ENCODE measurements around the gene GOLGA7B.

Gene GOLGA7B

GRCh38 chr10:97858001-97858439 is 8.4 kb downstream of the GOLGA7B start:
- DNase-seq = no peak

GRCh38 chr10:97861097-97861750 is 11.6 kb downstream of the GOLGA7B start:
- TF ChIP-seq CTCF (IDR thresholded peaks at IDR 0.05; ENCODE audit: low read depth, low read length) = no peak
- Histone ChIP-seq H3K36me3 (no peaks in the 10 kb centered on the region), H3K4me1 (no peaks in the 10 kb centered on the region), H3K27me3 (no peaks in the 10 kb centered on the region), H3K9me3 (no peaks in the 10 kb centered on the region), H3K4me3 (ENCODE audit: low read depth, low read length) (no peak overlapping the region)
- DNase-seq = peak; percentile 57

More at GRCh38 chr10:97858001-97858439, 8.4 kb downstream of the GOLGA7B start:
- Histone ChIP-seq H3K36me3 (no peaks in the 10 kb centered on the region), H3K4me1 (no peaks in the 10 kb centered on the region), H3K4me3 (ENCODE audit: low read depth, low read length) (no peak overlapping the region), H3K27me3 (no peaks in the 10 kb centered on the region), H3K9me3 (no peaks in the 10 kb centered on the region)
- no peak for TF ChIP-seq CTCF (IDR thresholded peaks at IDR 0.05; ENCODE audit: low read depth, low read length)

- Histone ChIP-seq H3K4me1 (no peaks in the 10 kb centered on the region), H3K9me3 (no peaks in the 10 kb centered on the region), H3K27me3 (no peaks in the 10 kb centered on the region), H3K36me3 (no peaks in the 10 kb centered on the region), H3K4me3 (ENCODE audit: low read depth, low read length) (no peak overlapping the region)
- DNase-seq = no peak
- no peak for TF ChIP-seq CTCF (IDR thresholded peaks at IDR 0.05; ENCODE audit: low read depth, low read length)
Measured at GRCh38 chr10:97861924-97862323, 12.3 kb downstream of the GOLGA7B start.

GRCh38 chr10:97863808-97864207 is 14.2 kb downstream of the GOLGA7B start:
- H3K27me3 ChIP-seq = no peaks in the 10 kb centered on the region
- TF ChIP-seq CTCF (IDR thresholded peaks at IDR 0.05; ENCODE audit: low read depth, low read length) = no peak

GRCh38 chr10:97865488-97865887 is 15.8 kb downstream of the GOLGA7B start:
- Histone ChIP-seq H3K36me3 (no peaks in the 10 kb centered on the region), H3K9me3 (no peaks in the 10 kb centered on the region), H3K4me3 (ENCODE audit: low read depth, low read length) (no peak overlapping the region), H3K4me1 (peaks cover 4% of the 10 kb centered on the region; the same call in 1 of the 2 replicates), H3K27me3 (no peaks in the 10 kb centered on the region)
- DNase-seq = no peak
- TF ChIP-seq CTCF (IDR thresholded peaks at IDR 0.05; ENCODE audit: low read depth, low read length) = no peak

More at GRCh38 chr10:97863808-97864207, 14.2 kb downstream of the GOLGA7B start:
- DNase-seq = no peak
- Histone ChIP-seq H3K4me3 (ENCODE audit: low read depth, low read length) (no peak overlapping the region), H3K36me3 (no peaks in the 10 kb centered on the region), H3K9me3 (no peaks in the 10 kb centered on the region), H3K4me1 (no peaks in the 10 kb centered on the region; the same call in 1 of the 2 replicates)

GRCh38 chr10:97866524-97867219 is 17.0 kb downstream of the GOLGA7B start:
- H3K4me1 ChIP-seq = peaks cover 4% of the 10 kb centered on the region; the same call in 1 of the 2 replicates
- no peaks in the 10 kb centered on the region for H3K9me3 ChIP-seq
- H3K4me3 ChIP-seq (ENCODE audit: low read depth, low read length) = no peak overlapping the region
- H3K27me3 ChIP-seq = no peaks in the 10 kb centered on the region
- no peak for TF ChIP-seq CTCF (IDR thresholded peaks at IDR 0.05; ENCODE audit: low read depth, low read length)
- no peaks in the 10 kb centered on the region for H3K36me3 ChIP-seq
- no peak for DNase-seq
